Adrenal gland (tissue), 5 donors: ENCODE results near the gene RNF138.

Source experiments
- CTCF ChIP-seq, 6 experiments: fragments of 450-650 bp in 4 of 6; fragments of 200-600 bp in 2 of 6; sonication (generic) in 1 of 6; IDR thresholded peaks; 1 replicate in 5 of 6; 2 replicates in 1 of 6; pipeline versions ENCODE4 v1.5.1 to v1.8.0; 2016 to 2021; ENCODE audit warnings: antibody characterized with exemption in 6 of 6, mild to moderate bottlenecking in 2 of 6, moderate library complexity in 1 of 6
- POLR2A ChIP-seq, 2 donors: fragments of 450-650 bp; IDR thresholded peaks; one replicate each; pipeline ENCODE4 v1.6.1; 2017; ENCODE audit warnings: antibody characterized with exemption in 2 of 2, mild to moderate bottlenecking in 2 of 2, moderate library complexity in 1 of 2
- donor health status: DM: no; HTN: no; CAD: no.

DNA sequence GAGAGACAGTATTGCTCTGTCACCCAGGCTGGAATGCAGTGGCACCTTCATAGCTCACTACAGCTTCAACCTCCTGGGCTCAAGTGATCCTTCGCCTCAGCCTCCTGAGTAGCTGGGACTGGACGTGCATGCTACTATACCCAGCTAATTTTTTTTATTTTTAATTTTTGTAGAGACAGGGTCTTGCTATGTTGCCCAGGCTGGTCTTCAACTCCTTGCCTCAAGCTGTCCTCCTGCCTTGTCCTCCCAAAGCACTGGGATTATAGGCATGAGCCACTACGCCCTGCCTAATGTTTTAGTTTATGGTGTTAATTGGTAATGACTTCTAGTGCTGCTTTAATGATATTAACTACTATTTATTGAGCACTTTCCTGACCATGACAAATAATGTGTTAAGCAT is 18.3 kb downstream of the RNF138 start:
- no peak for TF ChIP-seq CTCF (IDR thresholded peaks at IDR 0.05)
- TF ChIP-seq POLR2A (IDR thresholded peaks at IDR 0.05), result no peak
